ENCODE results near the gene CSMD2.
"Not testable (repeated sequence)": the region's sequence is repeated elsewhere in the genome, so short reads cannot be mapped to it uniquely, and the experiment has no call there.

The CSMD2 gene

DNA sequence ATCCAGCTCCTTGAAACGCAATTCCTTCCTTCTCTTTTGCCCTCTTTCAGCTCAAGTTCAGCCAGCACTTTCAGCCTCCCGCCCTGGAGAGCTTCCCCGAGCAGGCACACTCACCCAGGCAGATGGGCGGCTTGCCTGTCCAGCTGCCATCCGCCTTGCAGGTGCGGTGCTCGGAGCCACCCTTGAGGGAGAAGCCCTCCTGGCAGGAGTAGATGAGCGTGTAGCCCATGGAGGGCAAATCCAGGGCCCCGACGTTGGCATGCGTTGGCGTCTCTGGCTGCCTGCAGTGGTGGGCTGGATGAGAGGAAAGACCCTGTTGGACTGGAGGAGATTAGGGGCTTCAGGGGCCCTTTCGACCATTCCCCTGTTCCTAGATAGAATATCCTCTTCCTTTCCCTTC, 632.1 kb downstream of the CSMD2 start:
- DNase-seq (ENCODE audit: low read depth), result no peak

DNA sequence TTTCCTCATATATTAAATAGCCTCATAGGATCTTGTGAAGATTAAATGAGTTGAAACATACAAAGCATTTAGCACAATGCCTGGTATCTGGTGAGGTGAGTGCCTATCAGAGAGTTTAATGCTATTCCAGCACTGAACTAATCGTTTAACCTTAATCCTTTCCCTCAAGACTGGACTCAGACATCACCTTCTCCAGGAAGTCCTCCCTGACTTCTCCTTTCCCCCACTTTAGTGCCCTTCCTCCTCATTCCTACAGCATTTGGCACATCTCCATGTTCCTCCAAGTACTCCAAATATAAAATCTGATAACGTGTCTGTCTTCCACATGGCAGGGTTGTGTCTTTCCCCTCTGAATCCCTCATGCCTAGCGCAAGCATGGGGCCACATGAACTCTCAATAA, 632.8 kb downstream of the CSMD2 start:
- no peak for DNase-seq (ENCODE audit: low read depth)

GRCh38 chr1:33529957-33530356, 635.1 kb downstream of the CSMD2 start:
- DNase-seq (ENCODE audit: low read depth), result no peak

DNA sequence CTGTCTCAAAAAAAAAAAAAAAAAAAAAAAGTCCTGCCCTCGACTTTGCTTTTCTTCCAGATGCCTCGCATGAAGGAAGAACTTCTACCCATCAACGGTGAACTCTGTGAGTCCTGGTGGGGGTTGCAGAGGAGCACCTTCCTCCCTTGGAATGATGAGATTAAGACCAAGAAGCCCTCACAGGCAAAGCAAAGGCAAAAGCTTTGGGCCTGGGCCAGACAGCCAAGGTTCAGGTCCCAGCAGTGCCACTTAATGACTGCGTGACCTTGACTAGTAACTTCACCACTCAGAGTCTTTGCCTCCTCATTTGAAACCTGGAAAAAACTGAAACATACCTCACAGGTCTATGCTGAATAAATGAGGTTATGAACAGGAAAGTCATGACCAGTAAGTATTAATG, 637.1 kb downstream of the CSMD2 start:
- DNase-seq (ENCODE audit: low read depth), result no peak

GRCh38 chr1:33524586-33524985, 640.4 kb downstream of the CSMD2 start:
- DNase-seq (ENCODE audit: low read depth), result no peak

DNA sequence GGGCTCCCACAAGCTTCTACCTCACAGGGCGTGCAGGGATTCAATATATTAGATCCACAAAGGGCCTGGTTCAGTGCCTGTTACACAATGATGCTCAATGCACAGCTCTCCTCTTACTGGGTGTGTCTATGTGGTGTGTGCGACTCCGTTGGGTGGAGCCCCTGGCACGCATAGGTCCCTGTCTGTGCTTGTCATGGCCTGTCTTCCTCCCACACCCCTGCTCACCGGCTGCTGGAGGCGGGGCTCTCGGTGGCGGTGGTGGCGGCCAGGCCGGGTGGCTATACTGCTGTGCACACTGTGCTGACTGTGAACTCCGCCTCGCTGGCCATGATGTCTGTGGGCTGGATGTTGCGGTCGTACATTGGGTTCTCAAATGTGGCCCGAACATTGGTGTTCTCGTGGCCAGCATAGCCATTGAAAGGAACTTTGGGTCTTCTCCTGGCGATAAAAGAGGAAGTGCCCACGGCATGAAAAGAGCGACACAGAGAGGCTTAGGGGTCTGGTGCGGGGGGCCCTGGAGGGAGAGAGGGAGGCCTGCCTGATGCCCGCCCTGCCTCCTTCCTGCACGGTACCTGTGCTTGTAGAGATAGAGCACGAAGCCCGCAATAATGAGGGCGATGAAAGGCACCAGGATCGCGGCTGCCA, 645.7 kb downstream of the CSMD2 start:
- DNase-seq (ENCODE audit: low read depth), result no peak

DNA sequence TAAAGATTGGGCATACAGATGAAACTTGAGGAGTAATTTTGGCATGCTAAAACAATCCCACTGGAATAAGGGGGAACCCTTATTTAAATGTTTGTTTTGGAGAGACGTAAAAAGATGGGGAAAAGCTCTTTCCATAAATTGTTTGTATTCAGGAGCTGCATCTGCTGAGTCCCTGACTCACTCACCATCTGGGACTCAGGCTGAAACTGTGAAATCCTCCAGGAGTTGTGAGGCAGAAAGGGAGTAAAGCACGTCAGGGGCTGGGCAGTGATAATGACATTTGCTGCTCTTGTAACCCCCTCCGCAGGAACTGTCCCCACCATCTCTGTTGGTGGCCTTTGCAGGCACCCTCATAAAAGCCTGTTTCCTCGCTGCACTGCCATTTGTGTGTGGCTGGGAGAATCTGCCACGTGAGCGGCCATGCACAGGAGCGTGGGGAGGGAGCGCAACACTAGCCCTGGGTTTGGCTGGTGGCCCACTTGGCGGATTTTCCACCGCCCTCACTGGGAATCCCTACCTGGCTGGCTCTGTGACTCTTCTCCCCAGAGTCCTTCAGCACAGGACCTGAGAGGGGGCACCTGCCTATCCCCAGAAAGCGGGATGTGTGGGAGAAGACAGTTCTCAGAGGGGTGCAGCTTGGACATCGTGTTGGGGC, 647.3 kb downstream of the CSMD2 start:
- DNase-seq (ENCODE audit: low read depth), result no peak

GRCh38 chr1:33516891-33517567, 648.0 kb downstream of the CSMD2 start:
- DNase-seq (ENCODE audit: low read depth), result no peak

DNA sequence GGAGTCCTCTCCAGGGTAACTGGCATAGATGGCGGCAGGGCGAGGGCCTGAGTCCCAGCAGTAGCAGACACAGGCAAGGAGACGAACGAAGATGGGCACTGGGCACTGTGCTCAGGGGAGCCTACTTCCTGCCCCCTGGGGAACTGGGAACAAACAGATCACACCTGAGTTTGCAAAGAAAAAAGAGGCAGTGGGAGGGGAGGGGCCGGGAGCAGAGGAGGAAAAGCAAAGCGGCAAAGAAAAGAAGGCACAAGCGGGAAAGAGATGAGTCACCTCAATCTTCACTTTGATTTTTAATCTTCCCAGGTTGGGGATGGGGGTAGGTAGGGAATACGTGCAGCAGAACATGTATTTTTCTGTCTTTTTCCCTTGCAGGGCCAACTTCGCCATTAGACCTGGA, 648.6 kb downstream of the CSMD2 start:
- DNase-seq (ENCODE audit: low read depth), result no peak

GRCh38 chr1:33515607-33516006, 649.4 kb downstream of the CSMD2 start:
- DNase-seq (ENCODE audit: low read depth), result no peak

GRCh38 chr1:33515112-33515511, 649.9 kb downstream of the CSMD2 start:
- no peak for DNase-seq (ENCODE audit: low read depth)

- no peak for DNase-seq (ENCODE audit: low read depth)
These were observed 652.6 kb downstream of the CSMD2 start for GRCh38 chr1:33512226-33513011.

GRCh38 chr1:33509276-33509675, 655.8 kb downstream of the CSMD2 start:
- not testable (repeated sequence) for DNase-seq (ENCODE audit: low read depth)

- no peak for DNase-seq (ENCODE audit: low read depth)
These were observed 656.9 kb downstream of the CSMD2 start for GRCh38 chr1:33508151-33508550.

GRCh38 chr1:33507661-33508060, 657.4 kb downstream of the CSMD2 start:
- no peak for DNase-seq (ENCODE audit: low read depth)

DNA sequence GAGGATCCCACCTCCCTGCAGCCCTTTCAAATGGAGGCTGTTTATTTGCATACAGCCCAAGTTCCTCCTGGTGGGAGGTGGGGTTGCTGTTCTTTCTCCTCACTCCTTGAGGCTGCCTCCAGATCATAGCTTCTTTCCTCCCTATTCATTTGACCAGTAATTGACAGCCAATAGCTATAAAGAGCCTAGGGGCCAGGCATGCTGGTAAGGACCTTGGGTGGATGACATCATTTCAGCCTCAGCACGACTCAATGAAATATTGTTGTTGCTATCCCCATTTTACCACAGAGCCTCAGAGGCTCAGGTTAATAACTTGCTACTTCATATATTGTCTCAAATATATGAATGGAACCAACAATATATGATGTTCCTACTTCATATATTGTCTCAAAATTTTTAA, 661.5 kb downstream of the CSMD2 start:
- DNase-seq (ENCODE audit: low read depth), result no peak

DNA sequence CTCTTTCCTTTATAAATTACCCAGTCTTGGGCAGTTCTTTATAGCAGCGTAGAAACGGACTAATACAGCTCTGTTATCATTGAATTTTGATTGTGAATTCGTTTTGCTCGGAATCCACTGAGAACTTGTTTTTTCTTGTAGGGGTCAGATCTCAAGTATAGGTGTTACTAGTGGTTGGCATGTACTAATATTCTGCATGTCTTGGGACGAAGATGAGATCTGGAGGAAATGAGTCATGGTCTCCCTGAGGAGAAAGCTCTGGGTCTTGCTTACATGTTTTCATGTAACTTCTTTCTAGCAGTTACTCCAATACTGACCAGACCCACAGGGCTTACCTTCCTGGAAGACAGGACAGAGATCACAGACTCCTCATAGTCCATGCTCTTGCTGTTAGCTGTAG, 662.3 kb downstream of the CSMD2 start:
- DNase-seq (ENCODE audit: low read depth), result no peak

GRCh38 chr1:33501774-33502173, 663.3 kb downstream of the CSMD2 start:
- DNase-seq (ENCODE audit: low read depth), result no peak

DNA sequence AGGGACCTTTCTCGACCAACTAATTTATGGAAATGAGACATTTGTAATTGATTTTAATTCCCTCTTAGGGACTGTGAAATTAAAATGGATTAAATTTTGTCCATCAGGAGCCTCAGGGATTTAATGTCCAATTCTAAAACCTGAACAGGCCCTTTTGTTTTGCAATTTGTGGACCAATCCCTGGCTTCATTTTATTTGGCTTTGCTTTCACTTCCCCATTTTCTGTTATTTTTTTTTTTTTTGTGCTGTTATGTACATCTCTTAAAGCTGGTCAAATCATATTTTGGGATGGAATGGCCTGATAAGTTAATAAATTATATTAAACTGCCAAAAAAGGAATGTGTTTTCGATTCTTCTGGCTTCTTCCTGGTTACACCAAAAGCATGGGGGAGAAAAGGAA, 663.7 kb downstream of the CSMD2 start:
- DNase-seq (ENCODE audit: low read depth), result no peak

- DNase-seq (ENCODE audit: low read depth), result no peak
These were observed 664.5 kb downstream of the CSMD2 start for GRCh38 chr1:33500547-33500946.

GRCh38 chr1:33497410-33497809, 667.6 kb downstream of the CSMD2 start:
- DNase-seq (ENCODE audit: low read depth), result no peak

DNA sequence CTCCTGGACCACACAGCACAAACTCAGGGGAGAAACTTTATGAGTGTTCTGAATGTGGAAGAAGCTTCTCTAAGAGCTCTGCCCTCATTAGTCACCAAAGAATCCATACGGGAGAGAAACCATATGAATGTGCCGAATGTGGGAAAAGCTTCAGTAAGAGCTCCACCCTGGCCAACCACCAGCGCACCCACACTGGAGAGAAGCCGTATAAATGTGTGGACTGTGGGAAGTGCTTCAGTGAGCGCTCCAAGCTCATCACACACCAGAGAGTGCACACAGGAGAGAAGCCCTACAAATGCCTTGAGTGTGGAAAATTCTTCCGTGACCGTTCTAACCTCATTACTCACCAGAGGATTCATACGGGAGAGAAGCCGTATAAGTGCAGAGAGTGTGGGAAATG, 670.1 kb downstream of the CSMD2 start:
- no peak for DNase-seq (ENCODE audit: low read depth)

DNA sequence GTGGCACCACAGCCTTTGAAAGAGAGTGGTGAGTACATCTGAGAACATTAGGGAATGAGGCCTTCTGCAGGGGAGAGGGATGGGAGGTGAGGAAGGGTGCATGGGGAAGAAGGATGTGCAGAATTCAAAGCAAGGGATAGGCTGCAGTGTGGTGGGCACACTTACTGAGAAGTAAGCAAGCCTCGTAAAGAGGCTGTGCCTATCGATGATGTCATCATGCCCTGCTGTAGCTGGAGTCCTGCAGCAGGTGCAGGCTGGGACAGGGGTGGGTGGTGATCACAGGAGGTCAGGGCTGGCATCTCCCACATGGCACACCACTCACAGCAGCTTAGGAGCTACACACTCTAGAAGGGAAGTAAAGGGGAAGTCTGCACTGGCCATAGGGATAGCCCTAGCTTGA, 676.4 kb downstream of the CSMD2 start:
- no peak for DNase-seq (ENCODE audit: low read depth)

Measured in activated T-cell treated with anti-CD3 and anti-CD28 coated beads for 24 hours (primary cell).